Lower lobe of right lung (tissue), 2 donors: ENCODE results near the gene VAT1. TPM values are rescaled to one million over a fixed set of nuclear protein-coding genes. Genes with fewer than 3 reads are reported as not detected.
A peak's percentile ranks its signal among the peaks of the same experiment; 100 is the strongest.
"Not testable (repeated sequence)": the region's sequence is repeated elsewhere in the genome, so short reads cannot be mapped to it uniquely, and the experiment has no call there.

Experiments
- ATAC-seq, 2 donors: fragments of 200-7000 bp; cut with Tn5 transposase; one replicate each; pipeline ENCODE4 v1.9.1; 2020 to 2022; ENCODE audit warnings: mild to moderate bottlenecking in 2 of 2, moderate library complexity in 2 of 2
- DNase-seq: peaks from one replicate; pipeline ENCODE4 v3.0.0-alpha.2; 2020
- H3K27ac ChIP-seq: fragments of 200-600 bp; one replicate; pipeline ENCODE4 v1.8.0; 2022
- H3K27me3 ChIP-seq: fragments of 200-600 bp; one replicate; pipeline ENCODE4 v1.8.0; 2022; ENCODE audit warnings: low read depth
- H3K36me3 ChIP-seq: fragments of 200-600 bp; one replicate; pipeline ENCODE4 v1.8.0; 2022; ENCODE audit warnings: mild to moderate bottlenecking
- H3K4me1 ChIP-seq: fragments of 200-600 bp; one replicate; pipeline ENCODE4 v1.8.0; 2022
- H3K4me3 ChIP-seq: fragments of 200-600 bp; one replicate; pipeline ENCODE4 v1.8.0; 2022; ENCODE audit warnings: mild to moderate bottlenecking
- H3K9me3 ChIP-seq: fragments of 200-600 bp; one replicate; pipeline ENCODE4 v1.8.0; 2022
- intact Hi-C: fragments of 100-400 bp; cut with DNase I; formaldehyde crosslinking; loops from one replicate; pipeline ENCODE4 v1.11.0; 2022
- total RNA-seq: library from RNA; stranded (reverse); fragmentation: NEBNext Ultra II Directional; extraction: Animal tissue kit (Norgen Biotek cat#: 25700); gene quantifications from one replicate; pipeline ENCODE4 v1.2.1, GENCODE V29; 2021
- TF ChIP-seq, protein P1 (sequence below): fragments of 200-600 bp; IDR thresholded peaks from one replicate; pipeline ENCODE4 v1.8.0; 2022; ENCODE audit warnings: antibody characterized with exemption, mild to moderate bottlenecking
- donor health status: DM: no; HTN: yes; CAD: no; lungs with severe emphysema.

The VAT1 gene
- total RNA-seq, 1 donor from 2014 or later, result 382 TPM

DNA sequence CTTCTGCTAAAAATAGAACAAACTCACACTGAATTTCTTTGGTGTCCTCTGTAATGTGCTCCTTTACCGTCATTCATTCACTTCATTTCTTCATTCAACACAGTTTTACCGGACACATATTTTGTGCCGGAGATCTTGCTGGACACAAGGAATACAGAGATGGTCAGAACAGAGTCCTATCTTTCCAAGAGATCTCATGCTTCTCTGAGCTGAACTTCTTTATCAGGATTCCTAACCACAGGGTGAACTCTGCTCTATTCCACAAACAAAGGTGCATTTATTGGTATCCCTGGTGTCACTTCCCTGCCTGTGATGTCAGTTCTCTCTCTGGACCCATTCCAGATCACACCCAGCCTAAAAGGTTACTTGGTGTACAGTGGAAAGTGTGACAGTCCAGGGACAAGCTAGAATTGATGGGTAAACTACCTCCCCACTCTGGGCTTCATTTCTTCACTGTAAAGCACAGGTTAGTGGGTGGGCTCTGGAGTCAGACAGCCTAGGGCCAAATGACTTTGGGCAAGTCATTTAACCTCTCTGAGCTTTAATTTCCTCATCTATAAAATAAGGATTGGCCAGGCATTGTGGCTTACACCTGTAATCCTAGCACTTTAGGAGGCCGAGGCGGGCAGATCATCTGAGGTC is 11.4 kb downstream of the VAT1 start:
- Histone ChIP-seq H3K4me3 (no peak overlapping the region), H3K36me3 (peaks cover 52% of the 10 kb centered on the region), H3K27ac (no peak overlapping the region), H3K4me1 (peaks cover 63% of the 10 kb centered on the region), H3K9me3 (no peaks in the 10 kb centered on the region), H3K27me3 (no peaks in the 10 kb centered on the region)
- TF ChIP-seq, protein P1, sequence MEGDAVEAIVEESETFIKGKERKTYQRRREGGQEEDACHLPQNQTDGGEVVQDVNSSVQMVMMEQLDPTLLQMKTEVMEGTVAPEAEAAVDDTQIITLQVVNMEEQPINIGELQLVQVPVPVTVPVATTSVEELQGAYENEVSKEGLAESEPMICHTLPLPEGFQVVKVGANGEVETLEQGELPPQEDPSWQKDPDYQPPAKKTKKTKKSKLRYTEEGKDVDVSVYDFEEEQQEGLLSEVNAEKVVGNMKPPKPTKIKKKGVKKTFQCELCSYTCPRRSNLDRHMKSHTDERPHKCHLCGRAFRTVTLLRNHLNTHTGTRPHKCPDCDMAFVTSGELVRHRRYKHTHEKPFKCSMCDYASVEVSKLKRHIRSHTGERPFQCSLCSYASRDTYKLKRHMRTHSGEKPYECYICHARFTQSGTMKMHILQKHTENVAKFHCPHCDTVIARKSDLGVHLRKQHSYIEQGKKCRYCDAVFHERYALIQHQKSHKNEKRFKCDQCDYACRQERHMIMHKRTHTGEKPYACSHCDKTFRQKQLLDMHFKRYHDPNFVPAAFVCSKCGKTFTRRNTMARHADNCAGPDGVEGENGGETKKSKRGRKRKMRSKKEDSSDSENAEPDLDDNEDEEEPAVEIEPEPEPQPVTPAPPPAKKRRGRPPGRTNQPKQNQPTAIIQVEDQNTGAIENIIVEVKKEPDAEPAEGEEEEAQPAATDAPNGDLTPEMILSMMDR, result no peak
- DNase-seq, result no peak
- no peak for ATAC-seq
- intact Hi-C loops, result no loop called here

DNA sequence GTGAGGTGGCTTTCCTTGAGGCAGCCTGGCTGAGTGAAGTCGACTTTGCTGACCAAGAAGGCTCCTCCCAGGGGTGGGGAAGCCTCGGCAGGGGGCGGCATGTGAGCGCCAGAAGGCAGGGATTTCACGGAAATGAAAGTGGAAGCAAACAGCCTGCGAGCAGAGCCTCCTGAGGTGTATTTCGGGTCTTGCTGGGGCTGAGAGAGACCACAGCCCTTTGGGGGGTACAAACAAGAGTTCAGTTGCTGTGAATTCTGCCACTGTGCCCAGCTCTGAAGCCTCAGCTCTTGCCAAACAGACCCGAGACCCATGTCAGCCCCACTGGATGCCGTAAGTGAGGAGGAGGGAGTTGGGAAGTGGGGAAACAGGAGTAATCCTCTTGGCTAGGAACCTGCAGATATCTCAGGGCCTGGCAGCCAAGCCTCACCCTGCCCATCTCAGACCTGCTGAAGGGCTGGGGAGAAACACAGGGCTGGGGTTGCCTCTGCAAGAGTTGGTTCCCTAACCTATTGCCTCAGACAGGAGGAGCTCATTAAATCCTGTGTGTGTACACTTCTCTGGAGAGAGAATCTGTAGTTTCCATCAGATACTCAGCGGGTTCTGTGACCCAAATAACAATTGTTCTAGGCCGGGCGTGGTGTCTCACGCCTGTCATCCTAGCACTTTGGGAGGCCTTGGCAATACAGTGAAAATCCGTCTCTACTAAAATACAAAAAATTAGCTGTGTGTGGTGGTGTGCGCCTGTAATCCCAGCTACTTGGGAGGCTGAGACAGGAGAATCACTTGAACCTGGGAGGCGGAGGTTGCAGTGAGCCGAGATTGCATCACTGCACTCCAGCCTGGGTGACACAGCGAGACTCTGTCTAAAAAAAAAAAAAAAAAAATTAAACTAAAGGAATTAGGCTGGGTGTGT is 15.3 kb downstream of the VAT1 start, which contains the start of gene IFI35:
TSS of gene IFI35 (plus strand) at position 146 of the 913 bp plus-strand sequence. CDS start at position 310, 164 bp downstream.
- intact Hi-C loops, result no loop called here
- H3K4me1 ChIP-seq, result peaks cover 35% of the 10 kb centered on the region

DNA sequence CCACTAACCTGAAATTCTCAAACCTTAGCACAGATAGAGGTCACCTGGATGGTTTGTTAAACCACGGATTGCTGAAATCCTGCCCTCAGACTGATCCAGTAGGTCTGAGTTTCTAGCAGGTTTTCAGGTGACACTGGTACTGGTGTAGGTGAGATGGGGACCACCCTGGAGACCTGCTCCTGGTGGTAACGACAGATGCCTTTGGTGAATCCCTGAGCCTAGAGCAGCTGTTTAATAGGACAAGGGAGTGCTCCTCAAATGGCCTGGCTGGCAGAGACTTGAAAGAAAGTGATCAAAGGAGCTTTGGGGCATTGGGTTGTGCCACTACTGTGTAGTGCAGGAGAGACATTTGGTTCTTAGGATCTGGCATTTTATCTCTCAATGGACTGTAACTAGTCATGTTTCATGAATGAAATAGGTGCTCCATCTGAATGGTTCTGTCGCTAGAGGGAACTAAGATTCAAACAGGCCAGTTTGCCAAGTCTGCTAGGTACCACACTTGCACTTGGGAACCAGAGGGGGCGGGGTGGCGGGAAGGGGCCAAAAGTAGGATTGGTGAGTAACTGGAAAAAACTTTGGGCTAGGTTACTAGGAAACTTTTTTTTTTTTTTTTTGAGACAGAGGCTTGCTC is 18.5 kb downstream of the VAT1 start:
- ATAC-seq, result no peak
- TF ChIP-seq, protein P1, result no peak
- intact Hi-C loops, result no loop called here
- Histone ChIP-seq H3K36me3 (peaks cover 55% of the 10 kb centered on the region), H3K27me3 (no peaks in the 10 kb centered on the region), H3K4me1 (peaks cover 47% of the 10 kb centered on the region), H3K9me3 (no peaks in the 10 kb centered on the region), H3K4me3 (no peak overlapping the region), H3K27ac (no peak overlapping the region)
- no peak for DNase-seq

More for the DNA sequence above, 15.3 kb downstream of the VAT1 start, which contains the start of gene IFI35:
- DNase-seq, result peak; percentile 91
- TF ChIP-seq, protein P1, result peak; percentile 54
- Histone ChIP-seq H3K27ac (peak within 1 kb of the TSS; percentile 96), H3K27me3 (no peaks in the 10 kb centered on the region), H3K9me3 (no peaks in the 10 kb centered on the region), H3K36me3 (peaks cover 40% of the 10 kb centered on the region), H3K4me3 (peak within 1 kb of the TSS; percentile 84)
- peak; percentile 95 to 97 for ATAC-seq

DNA sequence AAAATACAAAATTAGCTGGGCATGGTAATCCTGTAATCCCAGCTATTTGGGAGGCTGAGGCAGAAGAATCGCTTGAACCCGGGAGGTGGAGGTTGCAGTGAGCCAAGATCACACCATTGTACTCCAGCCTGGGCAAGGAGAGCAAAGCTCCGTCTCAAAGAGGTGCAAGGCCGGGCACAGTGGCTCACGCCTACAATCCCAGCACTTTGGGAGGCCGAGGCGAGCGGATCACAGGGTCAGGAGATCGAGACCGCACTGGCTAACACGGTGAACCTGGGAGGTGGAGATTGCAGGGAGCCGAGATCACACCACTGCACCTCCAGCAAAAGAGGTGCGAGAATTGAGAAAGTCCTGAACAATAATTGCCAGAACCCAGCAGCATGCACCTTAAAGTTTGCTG is 21.3 kb downstream of the VAT1 start:
- Histone ChIP-seq H3K36me3 (peaks cover 55% of the 10 kb centered on the region), H3K4me1 (peaks cover 42% of the 10 kb centered on the region)
- intact Hi-C loops, H3K27me3 ChIP-seq, ATAC-seq, H3K27ac ChIP-seq, H3K4me3 ChIP-seq, DNase-seq, H3K9me3 ChIP-seq: not testable (repeated sequence)

DNA sequence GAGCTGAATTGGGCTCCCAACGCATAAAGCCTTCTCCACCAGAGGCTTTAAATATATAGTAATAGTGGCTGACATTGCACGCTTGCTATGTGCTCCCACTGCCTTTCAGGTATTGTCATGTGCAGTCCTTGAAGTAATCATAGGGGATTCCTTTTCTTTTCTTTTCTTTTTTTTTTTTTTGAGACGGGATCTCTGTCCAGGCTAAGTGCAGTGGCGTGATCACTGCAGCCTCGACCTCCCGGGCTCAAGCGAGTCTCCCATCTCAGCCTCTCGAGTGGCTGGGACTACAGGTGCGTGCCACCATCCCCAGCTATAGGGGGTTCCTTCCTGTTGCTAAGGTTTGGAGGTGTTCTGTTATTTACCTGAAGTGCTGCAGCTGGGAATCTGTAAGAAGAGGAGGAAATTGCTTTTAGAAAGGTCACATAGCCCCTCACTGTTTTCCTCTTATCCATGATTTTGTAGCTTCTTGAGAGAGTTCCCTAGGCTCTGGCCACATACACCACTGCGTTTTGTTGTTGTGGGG is 23.1 kb downstream of the VAT1 start:
- Histone ChIP-seq H3K4me3 (peak overlapping the region; percentile 89), H3K9me3 (no peaks in the 10 kb centered on the region), H3K27me3 (no peaks in the 10 kb centered on the region), H3K27ac (peak overlapping the region; percentile 96), H3K4me1 (peaks cover 42% of the 10 kb centered on the region), H3K36me3 (peaks cover 49% of the 10 kb centered on the region)
- DNase-seq, result no peak
- TF ChIP-seq, protein P1, result no peak
- intact Hi-C loops, result no loop called here
- ATAC-seq, result no peak
